DMS114 treated with DMSO at 0.1 percent for 48 hours (cell line): ENCODE data around the gene IRGC.
"Not testable (repeated sequence)": the region's sequence is repeated elsewhere in the genome, so short reads cannot be mapped to it uniquely, and the experiment has no call there.

Source experiments
- DNase-seq: peaks from one replicate; lab custom pipeline; 2025; ENCODE audit not compliant: unreplicated experiment; lab: John Stamatoyannopoulos, UW

Gene IRGC

GRCh38 chr19:43715776-43716175 lies at the start of gene IRGC:
TSS of gene IRGC (plus strand) at chr19:43716076. CDS start at chr19:43718559, 2,483 bp downstream.
- no peak for DNase-seq

GRCh38 chr19:43667126-43667875 lies 48.6 kb upstream of the IRGC start:
- DNase-seq, result no peak

- DNase-seq, result no peak
These were observed 47.9 kb upstream of the IRGC start for GRCh38 chr19:43667876-43668405.

- DNase-seq, result peak; percentile 72
These were observed 47.3 kb upstream of the IRGC start for GRCh38 chr19:43668406-43669109.

- no peak for DNase-seq
These were observed 43.7 kb upstream of the IRGC start for GRCh38 chr19:43672061-43672679.

GRCh38 chr19:43673637-43674036 lies 42.2 kb upstream of the IRGC start:
- no peak for DNase-seq

- no peak for DNase-seq
These were observed 41.7 kb upstream of the IRGC start for GRCh38 chr19:43674183-43674582.

GRCh38 chr19:43674596-43674995 lies 41.3 kb upstream of the IRGC start:
- DNase-seq, result no peak

- no peak for DNase-seq
These were observed 40.5 kb upstream of the IRGC start for GRCh38 chr19:43675269-43675879.

- DNase-seq, result no peak
These were observed 40.0 kb upstream of the IRGC start for GRCh38 chr19:43675906-43676305.

GRCh38 chr19:43678512-43679261 lies 37.2 kb upstream of the IRGC start:
- no peak for DNase-seq

- DNase-seq, result no peak
These were observed 34.1 kb upstream of the IRGC start for GRCh38 chr19:43681821-43682220.

GRCh38 chr19:43682269-43682668 lies 33.6 kb upstream of the IRGC start:
- DNase-seq, result not testable (repeated sequence)

GRCh38 chr19:43682824-43683661 lies 32.8 kb upstream of the IRGC start:
- no peak for DNase-seq

GRCh38 chr19:43683905-43684304 lies 32.0 kb upstream of the IRGC start:
- no peak for DNase-seq

GRCh38 chr19:43684326-43684725 lies 31.6 kb upstream of the IRGC start:
- no peak for DNase-seq

- DNase-seq, result no peak
These were observed 28.2 kb upstream of the IRGC start for GRCh38 chr19:43687660-43687997.

GRCh38 chr19:43688059-43688701 lies 27.7 kb upstream of the IRGC start:
- DNase-seq, result no peak

- DNase-seq, result no peak
These were observed 25.4 kb upstream of the IRGC start for GRCh38 chr19:43690444-43690843.
